ENCODE results near the gene TLX1.

The TLX1 gene

DNA sequence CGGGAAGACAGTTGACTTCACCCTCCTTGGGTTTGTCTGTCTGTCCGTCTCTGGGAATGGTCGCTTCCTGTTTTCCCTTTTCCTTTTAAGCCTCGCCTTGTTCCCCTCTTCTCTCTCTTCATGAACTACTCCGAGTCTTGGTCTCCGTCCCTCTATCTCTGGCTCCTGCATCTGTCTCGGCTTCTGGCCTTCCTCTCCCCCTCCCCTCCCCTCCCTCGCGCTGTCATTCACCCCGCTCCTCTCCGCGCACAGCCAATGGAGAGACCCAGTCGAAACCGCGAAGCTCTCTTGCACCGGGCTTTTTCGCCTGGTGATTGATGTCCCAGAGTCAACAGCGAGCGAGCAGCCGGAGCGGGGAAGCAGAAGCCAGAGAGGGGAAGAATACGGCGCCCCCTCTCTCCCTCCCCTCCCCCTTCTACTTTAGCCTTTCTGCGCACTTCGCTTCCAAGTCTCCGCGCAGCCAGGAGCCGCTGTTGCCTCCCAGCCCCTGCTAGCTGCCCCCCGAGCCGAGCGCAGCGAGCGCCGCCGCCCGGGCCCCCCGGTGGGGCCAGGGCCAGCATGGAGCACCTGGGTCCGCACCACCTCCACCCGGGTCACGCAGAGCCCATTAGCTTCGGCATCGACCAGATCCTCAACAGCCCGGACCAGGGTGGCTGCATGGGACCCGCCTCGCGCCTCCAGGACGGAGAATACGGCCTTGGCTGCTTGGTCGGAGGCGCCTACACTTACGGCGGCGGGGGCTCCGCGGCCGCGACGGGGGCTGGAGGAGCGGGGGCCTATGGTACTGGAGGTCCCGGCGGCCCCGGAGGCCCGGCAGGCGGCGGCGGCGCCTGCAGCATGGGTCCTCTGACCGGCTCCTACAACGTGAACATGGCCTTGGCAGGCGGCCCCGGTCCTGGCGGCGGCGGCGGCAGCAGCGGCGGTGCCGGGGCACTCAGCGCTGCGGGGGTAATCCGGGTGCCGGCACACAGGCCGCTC is at the start of gene TLX1:
Gene TLX1, plus strand, starts transcription at position 317 of the 978 bp plus-strand sequence. Its CDS starts 242 bp downstream, at position 559.
- no peak for DNase-seq

DNA sequence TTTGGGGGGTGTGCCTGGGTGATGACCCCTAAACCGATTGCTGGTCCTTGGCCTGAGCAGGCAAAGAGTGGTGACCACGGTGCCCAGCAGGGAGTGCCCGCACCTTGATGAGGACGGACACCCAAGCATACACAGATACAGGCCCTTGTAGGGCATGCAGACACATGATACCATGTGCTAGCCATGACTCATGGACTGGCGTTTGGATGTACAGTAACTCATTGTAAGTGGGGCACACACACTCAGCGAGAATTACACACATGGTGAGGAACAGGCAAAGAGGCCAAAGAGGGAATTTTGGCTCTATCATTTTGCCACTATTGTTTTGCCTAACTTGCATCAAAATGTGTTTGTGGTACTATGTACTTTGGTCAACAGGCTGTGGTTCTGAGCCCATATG is 45.3 kb upstream of the TLX1 start:
- DNase-seq: no peak

DNA sequence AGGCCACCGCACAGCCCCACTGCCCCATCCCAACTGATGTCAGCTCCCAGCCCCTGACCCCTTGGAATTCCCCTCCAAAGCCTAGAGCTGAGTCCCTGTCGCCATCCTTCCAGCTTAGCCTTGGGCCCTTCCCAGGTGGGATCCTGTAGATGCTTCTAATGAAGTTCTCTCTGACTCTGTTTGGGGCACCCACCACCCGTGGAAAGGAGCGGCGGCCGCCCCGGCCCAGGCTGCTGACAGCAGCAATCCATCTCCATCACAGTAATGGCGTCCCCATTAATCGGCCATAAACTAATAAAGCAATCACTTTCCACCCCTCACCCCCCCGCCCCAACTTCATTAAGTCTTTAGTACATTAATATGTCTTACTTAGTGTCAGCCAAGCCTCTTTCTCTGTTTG is 43.7 kb upstream of the TLX1 start:
- no peak for DNase-seq

- DNase-seq: no peak
Observed at GRCh38 chr10:101087965-101088364, 43.1 kb upstream of the TLX1 start.

- no peak for DNase-seq
Observed at GRCh38 chr10:101089520-101090299, 41.4 kb upstream of the TLX1 start.

- no peak for DNase-seq
Observed at GRCh38 chr10:101090597-101090996, 40.5 kb upstream of the TLX1 start.

DNA sequence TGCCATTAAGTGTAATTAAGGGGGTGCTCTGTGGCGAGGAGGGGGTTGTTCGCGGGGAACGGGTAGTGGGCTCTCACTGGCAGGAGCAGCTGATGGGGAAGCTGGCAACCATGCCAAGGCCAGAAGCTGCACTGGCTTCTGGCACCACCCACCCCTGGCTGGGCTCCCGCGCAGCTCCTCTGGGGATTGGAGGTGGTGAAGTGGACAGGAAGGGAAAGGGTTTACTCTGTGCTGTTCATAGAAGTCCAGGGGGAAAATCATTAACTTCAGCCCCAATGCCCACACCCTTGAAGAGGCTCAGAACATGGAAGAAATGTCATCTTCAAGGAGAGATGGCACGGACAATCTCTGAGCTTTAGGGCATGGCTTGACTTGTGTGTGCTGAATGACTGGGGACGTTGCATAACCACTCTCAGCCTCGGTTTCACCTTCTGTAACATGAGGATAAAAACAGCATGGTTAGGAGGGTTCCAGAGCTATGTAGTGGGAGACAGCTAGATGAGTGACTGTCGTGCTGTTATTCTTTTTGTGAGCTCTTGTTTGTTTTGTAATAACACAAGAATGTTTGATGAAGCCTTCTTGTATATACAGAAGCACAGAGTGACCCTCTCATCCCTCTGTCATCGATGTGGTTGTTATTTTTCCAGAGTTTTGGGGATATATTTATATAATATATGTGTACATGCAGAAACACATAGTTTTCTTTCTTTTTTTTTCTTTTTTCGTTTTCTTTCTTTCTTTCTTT is 39.4 kb upstream of the TLX1 start:
- no peak for DNase-seq

DNA sequence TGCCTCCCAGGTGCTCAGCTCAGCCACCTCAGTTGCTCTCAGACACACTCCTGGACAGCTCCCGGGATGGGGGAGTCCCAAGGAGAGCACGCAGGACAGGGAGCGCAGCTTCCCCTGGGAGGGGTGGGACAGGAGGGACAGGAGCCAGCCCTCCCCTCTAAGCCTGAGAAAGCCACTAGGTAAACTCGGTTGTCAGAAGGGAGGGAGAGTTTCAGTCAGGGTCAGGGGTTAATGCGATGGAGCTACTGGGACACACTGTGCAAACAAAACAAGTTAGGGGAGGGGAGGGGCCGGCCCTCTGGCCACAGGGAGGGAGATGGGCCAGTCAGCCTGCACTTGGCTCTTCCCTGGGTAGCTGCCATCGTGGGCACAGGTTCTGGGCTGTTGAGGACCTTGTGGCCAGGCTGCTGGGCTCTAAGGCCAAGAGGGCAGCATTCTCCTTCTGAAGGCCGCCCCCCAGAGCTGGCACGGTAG is 38.2 kb upstream of the TLX1 start:
- no peak for DNase-seq

GRCh38 chr10:101094121-101094879 is 36.8 kb upstream of the TLX1 start:
- DNase-seq: no peak

DNA sequence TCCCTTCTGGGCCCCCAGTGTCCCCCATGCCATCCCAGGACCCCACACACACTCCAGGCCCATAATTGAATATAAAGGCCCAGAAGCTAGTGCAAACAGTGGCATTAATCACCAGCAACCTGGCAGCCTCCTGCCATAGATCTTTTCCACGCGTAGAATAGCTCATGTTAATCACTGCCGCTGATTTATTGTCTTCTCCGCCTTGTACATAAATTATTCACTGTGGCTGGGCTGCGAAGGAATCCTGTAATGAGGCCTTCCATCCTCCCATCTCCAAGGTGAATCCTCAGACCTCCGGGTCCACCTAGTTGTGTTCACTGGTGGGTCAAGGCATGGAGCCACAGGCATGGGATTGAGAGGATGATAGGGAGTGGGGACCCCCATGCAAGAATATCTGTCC is 36.1 kb upstream of the TLX1 start:
- no peak for DNase-seq

DNA sequence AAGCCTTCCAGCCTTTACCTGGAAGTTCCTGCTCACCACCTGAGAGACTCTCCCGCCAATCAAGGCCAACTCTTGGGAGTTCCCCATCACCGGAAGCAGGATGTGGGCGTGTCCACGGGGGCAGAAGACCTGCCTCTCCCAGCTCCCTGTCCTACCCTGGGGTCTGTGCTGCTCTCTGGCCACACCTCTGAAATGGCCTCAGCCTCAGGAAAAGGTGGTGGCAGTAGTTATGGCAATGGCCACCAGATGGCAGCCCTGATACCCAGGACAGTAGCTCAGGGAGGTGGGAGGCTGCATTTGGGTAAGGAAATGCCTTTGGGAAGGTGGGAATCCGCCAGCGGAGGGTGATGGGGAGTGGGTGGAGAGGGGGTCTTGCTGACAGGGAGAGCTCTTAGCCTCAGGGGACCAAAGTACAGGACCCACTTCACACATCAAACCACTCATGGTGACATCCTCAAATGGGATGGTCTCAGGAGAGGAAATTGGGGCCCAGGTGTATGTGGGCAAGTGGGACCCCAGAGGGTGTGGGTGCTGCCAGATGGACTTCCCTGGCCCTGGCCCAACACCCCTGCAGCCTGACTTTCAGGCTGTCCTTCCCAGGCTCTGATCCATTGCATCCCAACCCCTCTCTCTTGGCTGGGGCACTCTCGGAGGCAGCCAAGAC is 35.4 kb upstream of the TLX1 start:
- DNase-seq: peak; percentile 68 to 73

DNA sequence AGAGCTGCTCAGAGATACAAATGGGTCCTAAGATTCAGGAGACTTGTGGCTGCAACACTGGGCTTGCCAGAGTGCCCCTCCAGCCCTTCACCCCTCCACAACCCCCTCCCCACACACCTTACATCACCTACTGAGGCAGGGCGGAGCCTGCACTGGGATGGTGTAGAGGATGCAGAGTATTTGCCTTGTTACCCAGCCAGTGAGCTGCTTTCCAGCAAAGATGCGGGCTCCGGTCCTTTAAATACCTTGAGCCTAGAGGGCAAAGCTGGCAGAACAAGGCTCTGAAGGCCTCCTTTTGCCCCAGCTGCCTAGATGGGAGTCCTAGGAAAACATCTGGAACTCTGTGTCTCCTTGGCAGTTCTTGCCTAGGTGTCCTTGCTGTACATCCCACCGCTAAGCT is 34.7 kb upstream of the TLX1 start:
- no peak for DNase-seq

DNA sequence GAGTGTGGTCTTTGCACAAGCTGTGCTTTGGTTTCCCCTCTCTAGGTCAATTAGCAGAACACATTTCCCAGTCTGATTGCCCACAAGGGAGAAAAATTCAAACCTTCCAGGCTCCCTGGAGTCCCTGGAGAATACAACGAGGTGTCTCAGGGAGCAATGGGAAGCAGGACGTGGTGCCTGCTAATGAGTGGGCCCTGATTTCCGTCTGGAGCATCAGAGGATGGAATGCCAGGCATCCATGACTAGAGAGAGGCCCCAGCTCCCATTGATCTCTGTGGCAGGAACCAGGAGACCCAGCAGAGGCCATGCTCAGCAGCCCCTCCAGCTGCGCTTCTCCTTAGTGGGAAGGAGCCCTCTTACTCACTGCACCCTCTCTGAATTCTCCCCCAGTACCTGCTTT is 33.2 kb upstream of the TLX1 start:
- DNase-seq: no peak

GRCh38 chr10:101099901-101100300 is 31.2 kb upstream of the TLX1 start:
- no peak for DNase-seq

DNA sequence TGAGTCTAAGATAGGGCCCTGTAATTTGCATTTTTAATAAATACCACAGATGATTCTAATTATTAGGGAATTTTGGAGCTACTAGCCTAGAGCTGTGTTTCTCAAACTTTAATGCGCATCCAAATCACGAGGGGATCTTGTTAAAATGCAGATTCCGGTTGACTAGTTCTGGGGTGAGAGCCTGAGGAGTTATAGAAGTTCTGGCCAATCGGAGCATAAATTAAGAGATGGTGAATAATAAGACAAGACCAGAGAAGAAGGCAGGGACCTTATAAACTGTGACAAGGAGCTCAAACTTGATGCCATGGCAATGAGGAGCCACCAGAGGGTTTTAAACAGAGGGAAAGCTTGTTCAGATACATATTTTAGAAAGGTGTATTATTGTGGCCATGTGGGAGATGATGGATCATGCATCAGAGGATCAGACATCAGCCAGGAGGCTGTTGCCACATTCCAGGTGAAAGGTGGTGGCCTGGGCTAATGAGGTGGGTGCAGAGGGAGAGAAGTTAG is 29.7 kb upstream of the TLX1 start:
- DNase-seq: no peak

GRCh38 chr10:101103430-101103829 is 27.7 kb upstream of the TLX1 start:
- no peak for DNase-seq

DNA sequence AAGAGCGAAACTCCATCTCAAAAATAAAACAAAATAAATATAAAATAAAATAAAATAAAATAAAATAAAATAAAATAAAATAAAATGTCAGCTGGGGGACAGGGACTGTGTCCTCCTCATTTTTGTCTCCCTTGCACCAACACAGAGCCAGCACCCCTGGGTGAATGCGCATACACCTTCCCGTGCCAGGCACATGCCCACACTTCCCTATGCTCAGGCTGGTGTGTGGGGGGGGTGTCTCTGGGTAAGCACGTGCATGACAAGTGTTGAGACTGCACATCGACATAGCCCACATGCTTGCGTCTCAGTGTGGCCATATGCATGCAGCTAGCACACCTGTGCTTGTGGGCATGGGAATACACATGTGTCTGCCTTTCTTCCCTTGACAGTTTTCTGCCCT is 24.7 kb upstream of the TLX1 start:
- DNase-seq: no peak

DNA sequence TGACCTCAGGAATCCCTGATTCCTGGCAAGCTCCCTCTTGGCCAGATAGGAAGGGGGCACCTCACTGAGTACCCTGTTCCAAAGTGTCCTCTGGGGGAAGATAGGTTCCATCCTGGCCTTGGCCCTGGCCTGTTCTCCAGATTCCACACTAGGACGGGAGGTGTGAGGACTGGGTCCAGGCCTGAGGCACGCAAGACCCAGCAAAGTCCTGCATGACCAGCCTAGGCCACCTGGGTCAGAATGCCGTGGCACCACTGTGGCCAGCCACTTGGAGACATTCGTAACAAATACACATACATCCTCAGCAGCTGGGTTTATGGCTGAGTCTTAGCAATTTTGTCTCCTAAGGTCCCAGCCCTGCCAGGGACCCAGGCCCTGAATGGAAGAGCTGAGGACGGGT is 23.3 kb upstream of the TLX1 start:
- no peak for DNase-seq

DNA sequence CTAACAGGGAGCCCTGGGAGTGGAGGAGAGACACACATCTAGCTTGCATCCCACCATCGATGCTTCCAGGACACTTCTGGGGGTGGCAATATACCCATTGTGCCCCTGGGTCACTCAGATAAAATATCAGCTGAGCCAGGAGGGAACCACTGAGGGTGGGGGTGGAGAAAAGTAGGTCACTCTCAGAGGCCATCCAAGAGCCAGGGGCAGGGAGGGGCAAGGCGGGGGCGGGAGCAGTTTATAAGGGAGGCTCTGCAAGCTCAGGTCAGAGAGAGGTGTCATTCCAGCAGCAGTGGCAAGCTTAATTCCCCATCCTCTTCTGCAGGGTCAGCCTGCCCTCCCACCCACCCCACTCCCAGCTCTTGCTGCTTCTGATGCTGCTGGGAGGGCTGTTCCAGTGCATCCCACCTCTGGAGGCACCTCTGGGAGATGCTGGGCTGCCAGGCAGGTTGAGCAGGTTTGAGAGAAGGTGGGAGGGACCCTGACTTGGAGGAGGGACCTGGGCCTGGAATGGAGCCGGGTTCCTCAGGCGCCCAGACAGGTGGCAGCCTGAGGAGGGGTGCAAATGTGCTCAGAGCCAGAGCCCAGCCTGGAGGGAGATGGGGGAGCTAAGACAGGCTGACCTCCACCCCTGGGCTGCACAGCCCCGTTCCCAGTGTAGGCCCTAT is 20.1 kb upstream of the TLX1 start:
- no peak for DNase-seq

DNA sequence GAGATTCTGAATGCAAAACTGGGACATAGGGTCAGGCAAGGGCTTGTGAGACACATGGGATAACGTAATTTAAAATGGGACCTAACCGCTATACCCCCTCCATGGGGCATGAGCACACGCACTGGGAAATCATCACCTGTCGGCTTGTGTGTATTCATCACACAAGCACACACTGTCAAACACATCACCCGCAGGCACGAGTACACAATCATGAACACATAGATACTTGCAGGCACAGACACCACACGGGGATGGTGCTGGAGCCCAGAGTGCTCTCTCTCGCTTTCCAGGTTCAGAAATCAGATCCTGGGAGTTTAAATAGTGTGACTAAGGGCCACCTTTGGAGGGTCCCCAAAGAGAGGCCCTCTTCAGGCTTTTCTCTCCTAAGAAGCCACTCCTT is 19.6 kb upstream of the TLX1 start:
- no peak for DNase-seq
